Measurements from ENCODE around the gene WNT9A.

Gene WNT9A

GRCh38 chr1:227892489-227893299 lies 55.0 kb downstream of the WNT9A start:
- TF ChIP-seq SIN3A (IDR thresholded peaks at IDR 0.05; ENCODE audit: borderline replicate concordance, insufficient read depth, low read length): no peak
- TF ChIP-seq TAF1 (IDR thresholded peaks at IDR 0.05; ENCODE audit: borderline replicate concordance, insufficient read depth, low read length): no peak
- TF ChIP-seq FOXP2 (optimal IDR thresholded peaks at IDR 0.05; ENCODE audit: borderline replicate concordance, extremely low read depth, extremely low read length, insufficient read depth): no peak
- TF ChIP-seq REST (IDR thresholded peaks at IDR 0.05; ENCODE audit: insufficient read depth in 1 of 2, low read depth in 2 of 2, low read length in 2 of 2): no peak
- TF ChIP-seq POLR2AphosphoS5 (IDR thresholded peaks at IDR 0.05; ENCODE audit: low read depth, low read length): no peak

- TF ChIP-seq TAF1 (IDR thresholded peaks at IDR 0.05; ENCODE audit: borderline replicate concordance, insufficient read depth, low read length): no peak
- TF ChIP-seq FOXP2 (optimal IDR thresholded peaks at IDR 0.05; ENCODE audit: borderline replicate concordance, extremely low read depth, extremely low read length, insufficient read depth): no peak
- no peak for TF ChIP-seq REST (IDR thresholded peaks at IDR 0.05; ENCODE audit: insufficient read depth in 1 of 2, low read depth in 2 of 2, low read length in 2 of 2)
- no peak for TF ChIP-seq SIN3A (IDR thresholded peaks at IDR 0.05; ENCODE audit: borderline replicate concordance, insufficient read depth, low read length)
- no peak for TF ChIP-seq POLR2AphosphoS5 (IDR thresholded peaks at IDR 0.05; ENCODE audit: low read depth, low read length)
These were observed 55.7 kb downstream of the WNT9A start for GRCh38 chr1:227891955-227892488.

GRCh38 chr1:227891223-227891954 lies 56.3 kb downstream of the WNT9A start:
- TF ChIP-seq TAF1 (IDR thresholded peaks at IDR 0.05; ENCODE audit: borderline replicate concordance, insufficient read depth, low read length) (no peak), FOXP2 (optimal IDR thresholded peaks at IDR 0.05; ENCODE audit: borderline replicate concordance, extremely low read depth, extremely low read length, insufficient read depth) (no peak), REST (IDR thresholded peaks at IDR 0.05; ENCODE audit: insufficient read depth in 1 of 2, low read depth in 2 of 2, low read length in 2 of 2) (no peak), SIN3A (IDR thresholded peaks at IDR 0.05; ENCODE audit: borderline replicate concordance, insufficient read depth, low read length) (no peak), POLR2AphosphoS5 (IDR thresholded peaks at IDR 0.05; ENCODE audit: low read depth, low read length) (no peak)

GRCh38 chr1:227890451-227891222 lies 57.1 kb downstream of the WNT9A start:
- no peak for TF ChIP-seq SIN3A (IDR thresholded peaks at IDR 0.05; ENCODE audit: borderline replicate concordance, insufficient read depth, low read length)
- TF ChIP-seq REST (IDR thresholded peaks at IDR 0.05; ENCODE audit: insufficient read depth in 1 of 2, low read depth in 2 of 2, low read length in 2 of 2): no peak
- no peak for TF ChIP-seq FOXP2 (optimal IDR thresholded peaks at IDR 0.05; ENCODE audit: borderline replicate concordance, extremely low read depth, extremely low read length, insufficient read depth)
- TF ChIP-seq TAF1 (IDR thresholded peaks at IDR 0.05; ENCODE audit: borderline replicate concordance, insufficient read depth, low read length): no peak
- TF ChIP-seq POLR2AphosphoS5 (IDR thresholded peaks at IDR 0.05; ENCODE audit: low read depth, low read length): no peak

Measured in PFSK-1 (cell line).